ENCODE results near the gene ASTN2.

Gene ASTN2

DNA sequence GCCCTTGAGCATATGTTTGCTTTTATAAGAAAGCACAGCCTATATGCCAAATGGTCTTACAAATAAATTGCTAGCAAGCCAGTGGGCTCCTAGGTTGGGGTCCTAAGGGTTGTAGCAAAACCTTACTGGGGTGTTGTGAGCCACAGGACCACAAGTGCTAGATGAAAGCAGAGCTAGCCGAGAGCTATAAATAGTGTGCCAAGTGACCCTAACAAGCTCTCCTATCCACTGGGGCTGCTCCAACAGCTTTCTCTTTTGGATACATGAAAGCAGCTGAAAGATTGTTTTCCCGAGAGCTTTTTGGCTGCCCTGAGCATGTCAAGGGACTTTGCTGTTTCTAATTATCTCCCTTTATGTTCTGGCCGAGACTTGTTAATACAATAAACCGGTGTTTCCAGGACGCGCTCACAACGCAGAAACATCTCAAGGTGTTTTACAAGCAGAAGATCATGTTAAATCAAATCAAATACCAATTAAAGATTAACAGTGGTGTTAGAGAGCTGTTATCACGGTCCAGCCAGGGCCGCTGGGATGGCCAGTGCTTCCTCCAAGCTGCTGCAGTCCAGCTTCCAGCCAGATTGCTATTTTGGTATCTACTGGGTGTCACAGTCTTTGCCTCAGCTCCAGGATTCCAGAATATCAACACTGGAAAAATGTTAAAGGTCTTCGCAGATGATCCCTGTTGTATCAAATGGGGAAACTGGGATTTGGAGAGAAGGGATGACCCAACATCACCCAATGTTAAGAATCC is 351.0 kb downstream of the ASTN2 start:
- no peak for DNase-seq

DNA sequence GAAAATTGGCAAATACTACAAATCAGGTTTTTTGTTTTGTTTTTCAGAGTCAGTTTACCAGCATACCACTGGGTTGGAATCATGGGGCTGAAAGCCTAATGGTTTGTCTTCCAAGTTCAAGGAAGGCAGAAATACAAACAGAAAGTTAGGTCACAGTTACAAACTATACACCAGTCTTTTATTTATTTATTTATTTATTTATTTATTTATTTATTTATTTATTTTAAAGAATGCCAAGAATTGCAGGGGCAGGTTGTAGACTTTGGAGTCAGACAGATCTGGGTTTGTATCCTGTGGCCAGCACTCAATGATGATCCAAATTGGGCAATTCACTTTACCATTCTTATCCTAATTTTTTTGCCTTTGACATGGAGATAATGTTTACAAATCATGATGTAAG is 353.9 kb downstream of the ASTN2 start:
- no peak for DNase-seq

DNA sequence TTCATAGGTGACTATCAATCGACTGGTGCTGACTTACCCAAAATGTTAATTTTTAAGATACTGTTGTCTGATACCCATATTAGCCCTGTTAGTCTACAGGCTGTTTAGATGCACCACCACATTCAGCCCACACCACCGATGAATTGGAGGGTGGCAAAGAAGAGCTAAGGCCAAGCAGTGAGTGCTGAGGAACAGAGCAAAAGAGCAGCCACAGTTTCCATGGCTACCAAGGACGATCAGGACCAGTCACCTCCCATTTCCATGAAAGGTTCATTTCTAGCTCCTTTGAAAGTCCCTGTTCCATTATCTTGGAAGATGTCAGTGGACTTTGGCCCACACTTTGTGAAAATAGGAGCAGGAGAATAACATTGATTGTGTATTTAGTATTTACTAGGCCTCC is 364.9 kb downstream of the ASTN2 start:
- DNase-seq, result no peak

GRCh38 chr9:117046666-117047327 is 368.1 kb downstream of the ASTN2 start:
- no peak for DNase-seq

DNA sequence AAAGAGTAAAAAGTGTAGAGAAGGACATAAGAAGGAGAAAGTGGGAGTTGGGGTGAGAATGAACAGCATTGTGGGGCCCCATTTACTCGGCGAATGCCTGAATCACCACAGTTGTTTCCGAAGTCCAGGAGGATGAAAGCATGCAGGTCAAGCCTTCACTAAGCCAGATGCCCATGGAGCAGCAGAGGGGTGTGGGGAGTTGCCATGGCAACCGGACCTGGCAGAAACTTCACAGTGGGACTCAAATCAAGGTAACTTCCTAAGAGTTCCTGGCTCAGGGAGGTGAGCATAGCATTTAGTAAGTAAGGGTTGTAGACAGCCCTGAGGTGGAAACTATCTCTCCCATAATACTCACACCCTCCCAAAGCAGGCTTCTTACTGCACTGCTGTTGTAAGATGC is 370.6 kb downstream of the ASTN2 start:
- no peak for DNase-seq

- DNase-seq, result no peak
Measured at GRCh38 chr9:117043159-117043558, 371.7 kb downstream of the ASTN2 start.

- DNase-seq, result no peak
Measured at GRCh38 chr9:117035546-117035945, 379.3 kb downstream of the ASTN2 start.

GRCh38 chr9:117034866-117035265 is 380.0 kb downstream of the ASTN2 start:
- DNase-seq, result no peak

DNA sequence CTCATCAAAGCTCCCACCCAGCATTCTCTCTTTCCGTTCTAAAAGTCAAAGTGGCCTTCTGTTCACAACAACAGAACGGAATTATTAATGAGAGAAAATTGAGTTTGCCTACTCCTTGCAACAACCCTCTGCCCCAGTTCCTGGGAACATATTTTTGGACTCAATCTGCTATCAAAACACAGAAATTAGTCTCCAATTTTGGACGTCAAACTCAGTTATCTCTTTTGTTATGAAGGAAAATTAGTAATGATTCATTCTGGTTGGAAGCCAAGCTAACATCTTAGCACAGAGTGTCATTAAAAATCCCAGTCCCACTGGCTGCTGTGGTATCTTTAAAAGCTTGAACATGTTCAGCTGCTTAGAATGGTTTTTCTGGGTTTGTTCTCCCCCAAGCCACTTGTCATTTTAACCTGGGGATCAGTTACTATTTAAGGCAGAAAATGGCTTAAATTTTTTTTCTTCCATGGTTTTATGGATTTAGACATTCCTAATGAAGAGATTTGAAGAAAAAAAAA is 384.5 kb downstream of the ASTN2 start:
- DNase-seq, result no peak

GRCh38 chr9:117029341-117029740 is 385.5 kb downstream of the ASTN2 start:
- DNase-seq, result no peak

DNA sequence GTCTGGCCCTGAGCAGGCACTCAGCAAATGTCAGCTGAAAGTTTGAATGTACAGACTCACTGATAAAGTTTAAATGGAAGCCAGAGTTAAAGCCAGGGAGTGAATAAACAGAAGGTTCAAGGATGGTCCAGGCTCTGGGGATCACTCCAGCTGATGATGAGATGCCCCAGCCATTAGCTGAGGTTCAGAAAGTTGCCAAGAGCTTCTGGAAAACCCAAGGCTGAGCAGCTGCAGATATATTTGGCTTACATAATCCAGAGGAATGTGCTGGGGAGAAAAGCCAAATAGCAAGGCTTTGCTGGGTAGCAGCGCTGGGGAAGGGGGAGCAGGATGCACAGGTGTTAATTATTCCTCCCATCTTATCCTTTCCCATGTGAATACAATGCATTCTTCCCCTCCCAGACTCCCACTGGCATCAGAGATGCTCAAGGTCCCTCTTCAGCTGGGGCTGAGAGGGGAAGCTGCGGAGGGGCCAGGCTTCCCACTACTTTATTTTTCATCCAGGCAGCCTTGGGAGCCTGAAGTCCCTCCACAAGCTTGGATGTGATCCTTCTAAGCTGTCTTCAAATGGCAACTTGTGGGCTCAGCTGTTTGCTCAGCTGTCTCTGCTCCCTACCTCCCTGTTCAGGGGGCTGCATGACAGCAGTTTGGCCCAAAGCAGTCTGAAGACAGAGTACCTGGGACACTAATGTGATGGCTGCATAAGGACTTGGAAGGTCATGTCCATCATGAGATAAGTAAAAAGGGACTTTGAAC is 386.6 kb downstream of the ASTN2 start:
- no peak for DNase-seq

- no peak for DNase-seq
Measured at GRCh38 chr9:117021906-117022305, 393.0 kb downstream of the ASTN2 start.

DNA sequence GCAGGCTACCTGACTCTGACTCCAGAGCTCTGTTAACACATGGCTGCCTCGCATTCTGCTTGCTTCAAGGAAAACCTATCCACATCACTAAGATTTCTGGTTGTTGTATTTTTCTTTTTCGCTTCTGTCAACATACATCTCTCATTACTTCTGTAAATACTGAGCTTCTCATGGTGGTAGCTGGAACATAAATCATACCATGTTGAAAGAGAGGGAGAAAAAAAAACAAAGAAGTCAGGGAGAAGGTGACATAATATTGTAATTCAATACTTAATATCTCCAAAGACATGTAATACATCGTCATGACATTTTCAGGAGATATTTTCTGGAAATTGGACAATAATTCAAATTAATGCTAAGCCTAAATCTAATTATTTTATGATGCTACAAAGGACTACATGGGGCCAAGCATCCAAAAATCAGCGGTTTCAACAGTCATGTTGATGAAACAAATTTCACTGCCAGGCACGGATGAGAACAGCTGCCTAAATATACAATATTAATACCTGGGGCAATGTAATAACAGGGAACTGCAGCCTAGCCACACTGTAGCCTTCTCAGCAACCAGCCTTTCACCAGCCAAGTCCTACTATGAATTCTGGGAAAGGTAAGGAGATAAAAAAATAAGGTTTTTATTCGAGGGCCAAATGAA is 395.8 kb downstream of the ASTN2 start:
- no peak for DNase-seq

DNA sequence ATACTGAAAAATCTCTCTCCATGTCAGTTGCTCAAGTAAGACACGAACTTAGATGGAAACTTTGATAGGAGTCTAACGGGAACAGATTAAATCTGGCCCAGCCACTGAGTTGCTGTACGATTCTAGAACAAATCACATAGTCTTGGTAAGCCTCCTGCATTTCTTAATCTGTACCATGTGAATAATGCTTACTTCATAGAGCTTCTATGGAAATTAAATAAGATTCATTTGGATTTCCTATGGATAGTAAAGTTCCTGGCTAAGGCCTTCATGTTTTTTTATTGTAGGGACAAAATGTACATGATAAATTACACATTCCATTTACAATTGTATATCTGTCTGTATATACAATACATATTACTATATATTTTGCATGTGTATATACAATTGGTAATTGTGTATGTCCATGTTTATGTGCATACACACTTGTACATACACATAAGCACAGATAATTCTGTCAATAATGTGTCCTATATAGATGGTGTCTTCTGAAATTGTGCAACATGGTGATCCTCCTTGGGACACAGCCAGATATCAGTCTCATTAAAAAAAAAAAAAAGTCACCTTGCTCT is 397.4 kb downstream of the ASTN2 start:
- no peak for DNase-seq

DNA sequence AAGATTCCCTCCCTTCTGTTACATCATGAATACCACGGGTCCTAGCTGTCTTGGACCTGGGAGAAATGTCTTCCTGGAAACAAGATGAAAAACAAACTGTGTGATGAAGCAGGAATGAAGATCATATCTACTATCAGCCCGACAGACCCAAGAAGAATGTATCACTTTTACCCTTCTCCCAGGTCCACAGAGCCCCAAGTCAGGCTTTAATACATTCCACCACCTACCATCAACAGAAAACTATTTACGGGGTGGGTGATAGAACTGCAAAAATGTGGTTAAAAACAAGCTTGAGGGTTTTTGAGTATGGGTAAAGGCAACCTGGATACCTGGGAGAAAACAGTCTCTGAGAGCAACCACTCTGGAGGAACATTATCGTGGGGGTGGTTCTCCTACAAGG is 400.8 kb downstream of the ASTN2 start:
- DNase-seq, result no peak

DNA sequence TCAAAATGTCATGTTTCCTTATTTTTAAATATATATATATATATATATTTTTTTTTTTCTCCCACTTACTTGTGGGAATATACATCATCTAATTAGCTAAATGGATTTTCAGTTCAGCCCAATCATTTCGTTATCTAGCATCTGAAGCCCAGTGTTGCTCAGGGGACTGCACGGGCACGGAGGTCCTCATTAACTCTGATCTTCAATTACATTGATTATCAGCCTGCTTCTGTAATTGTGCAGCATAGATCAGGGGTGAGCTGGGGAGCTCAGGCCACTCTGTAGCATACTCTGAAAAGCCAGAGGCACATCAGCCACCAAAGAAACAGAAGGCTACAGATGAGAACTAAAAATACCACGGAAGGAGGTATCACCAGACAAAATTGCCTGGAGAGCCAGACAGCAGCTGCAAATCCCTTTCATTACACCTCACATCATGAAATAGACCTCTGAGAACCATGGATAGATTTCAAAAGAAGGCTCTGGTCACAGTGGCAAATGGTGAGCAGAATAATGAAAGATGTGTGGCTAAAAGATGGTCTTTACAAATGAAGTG is 401.3 kb downstream of the ASTN2 start:
- DNase-seq, result no peak

DNA sequence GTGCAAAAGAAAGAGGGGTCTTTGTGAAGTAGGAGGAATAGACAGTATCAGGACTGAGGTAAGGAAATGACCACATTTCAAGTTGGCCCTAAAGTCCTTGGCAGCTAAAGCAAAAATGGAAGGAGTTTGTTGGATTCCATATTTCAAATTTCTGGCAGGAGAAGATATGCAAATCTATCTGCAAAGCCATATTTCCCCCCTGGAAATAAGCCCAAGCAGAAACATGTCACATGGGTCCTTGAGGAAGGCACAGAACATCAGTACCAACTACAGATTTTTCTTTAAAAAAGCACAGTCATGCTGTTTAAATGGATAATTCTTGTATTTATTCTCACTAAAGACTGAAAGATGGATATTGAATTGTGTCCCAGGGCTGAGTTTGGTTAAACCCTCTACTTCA is 404.8 kb downstream of the ASTN2 start:
- no peak for DNase-seq

GRCh38 chr9:117008876-117009275 is 406.0 kb downstream of the ASTN2 start:
- DNase-seq, result no peak

- no peak for DNase-seq
Measured at GRCh38 chr9:117008461-117008860, 406.4 kb downstream of the ASTN2 start.

- DNase-seq, result no peak
Measured at GRCh38 chr9:117002686-117003085, 412.2 kb downstream of the ASTN2 start.

- DNase-seq, result no peak
Measured at GRCh38 chr9:117000834-117001233, 414.0 kb downstream of the ASTN2 start.

DNA sequence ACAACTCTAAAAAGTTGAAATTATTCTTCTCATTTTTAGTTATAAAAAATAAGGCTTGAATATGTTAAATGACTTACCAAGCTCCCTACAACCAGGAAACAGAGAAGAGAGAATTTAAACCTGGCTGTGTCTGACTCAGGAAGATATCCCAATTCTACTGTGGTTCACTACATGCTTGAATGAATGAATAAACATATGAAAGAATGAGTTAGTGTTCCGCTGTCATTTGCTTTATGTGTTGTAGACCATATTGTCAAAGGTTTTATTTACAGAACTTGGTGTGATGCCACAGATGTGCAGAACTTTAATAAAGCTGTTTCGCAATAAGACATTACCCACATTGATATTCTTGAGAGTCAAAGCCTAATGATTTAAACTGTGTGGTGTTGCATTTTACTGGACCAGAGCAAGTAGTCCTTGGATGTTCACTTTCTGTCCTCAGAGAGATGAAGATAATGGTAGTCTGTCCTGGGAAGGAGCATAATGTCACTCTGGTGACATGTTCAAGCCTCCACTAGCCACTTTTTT is 414.6 kb downstream of the ASTN2 start:
- DNase-seq, result no peak

Measured in stimulated activated CD4-positive, alpha-beta T cell treated with anti-CD3 and anti-CD28 coated beads, Interleukin-4, amount 100 ng/mL, for 1 hour (primary cell).